Cardiac fibroblast (primary cell): ENCODE data around the gene CCKAR.
A peak's percentile ranks its signal among the peaks of the same experiment; 100 is the strongest.

Experiments used
- DNase-seq, 2 donors: peaks; one replicate each; pipeline versions ENCODE4 v3.0.0 to v3.0.0-alpha.2; 2010; ENCODE audit warnings: low read depth in 2 of 2
- H3K4me3 ChIP-seq, 2 donors: replicated peaks in 1 of 2; 1 replicate in 1 of 2; 2 replicates in 1 of 2; pipeline ENCODE4 v1.5.1; 2011; ENCODE audit warnings: low read depth in 2 of 2, low read length in 2 of 2, mild to moderate bottlenecking in 2 of 2, moderate library complexity in 1 of 2
- TF ChIP-seq, protein P1 (sequence below): IDR thresholded peaks from one replicate; pipeline ENCODE4 v1.5.1; 2011; ENCODE audit warnings: low read depth, mild to moderate bottlenecking, low read length, inconsistent platforms

CCKAR gene

DNA sequence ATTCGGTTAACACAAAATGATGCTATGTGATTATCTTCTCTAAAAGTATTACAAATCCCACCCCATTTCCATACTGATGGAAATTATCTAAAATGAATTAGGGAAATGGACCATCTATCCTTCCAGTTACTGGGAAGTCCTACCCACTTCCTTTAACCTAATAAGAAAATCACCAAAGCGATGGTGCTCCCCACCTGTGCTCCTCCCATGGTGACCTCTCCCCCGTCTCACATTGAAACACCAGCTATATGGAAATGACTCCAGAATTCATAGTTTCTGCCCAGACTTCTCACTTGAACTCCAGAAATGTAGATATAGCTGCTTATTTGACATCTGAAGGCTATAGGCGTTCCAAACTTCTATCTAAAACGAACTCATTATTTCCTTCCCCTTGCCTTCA, 48.5 kb downstream of the CCKAR start:
- no peak for DNase-seq
- H3K4me3 ChIP-seq, result no peak overlapping the region
- TF ChIP-seq, protein P1, sequence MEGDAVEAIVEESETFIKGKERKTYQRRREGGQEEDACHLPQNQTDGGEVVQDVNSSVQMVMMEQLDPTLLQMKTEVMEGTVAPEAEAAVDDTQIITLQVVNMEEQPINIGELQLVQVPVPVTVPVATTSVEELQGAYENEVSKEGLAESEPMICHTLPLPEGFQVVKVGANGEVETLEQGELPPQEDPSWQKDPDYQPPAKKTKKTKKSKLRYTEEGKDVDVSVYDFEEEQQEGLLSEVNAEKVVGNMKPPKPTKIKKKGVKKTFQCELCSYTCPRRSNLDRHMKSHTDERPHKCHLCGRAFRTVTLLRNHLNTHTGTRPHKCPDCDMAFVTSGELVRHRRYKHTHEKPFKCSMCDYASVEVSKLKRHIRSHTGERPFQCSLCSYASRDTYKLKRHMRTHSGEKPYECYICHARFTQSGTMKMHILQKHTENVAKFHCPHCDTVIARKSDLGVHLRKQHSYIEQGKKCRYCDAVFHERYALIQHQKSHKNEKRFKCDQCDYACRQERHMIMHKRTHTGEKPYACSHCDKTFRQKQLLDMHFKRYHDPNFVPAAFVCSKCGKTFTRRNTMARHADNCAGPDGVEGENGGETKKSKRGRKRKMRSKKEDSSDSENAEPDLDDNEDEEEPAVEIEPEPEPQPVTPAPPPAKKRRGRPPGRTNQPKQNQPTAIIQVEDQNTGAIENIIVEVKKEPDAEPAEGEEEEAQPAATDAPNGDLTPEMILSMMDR, result no peak

DNA sequence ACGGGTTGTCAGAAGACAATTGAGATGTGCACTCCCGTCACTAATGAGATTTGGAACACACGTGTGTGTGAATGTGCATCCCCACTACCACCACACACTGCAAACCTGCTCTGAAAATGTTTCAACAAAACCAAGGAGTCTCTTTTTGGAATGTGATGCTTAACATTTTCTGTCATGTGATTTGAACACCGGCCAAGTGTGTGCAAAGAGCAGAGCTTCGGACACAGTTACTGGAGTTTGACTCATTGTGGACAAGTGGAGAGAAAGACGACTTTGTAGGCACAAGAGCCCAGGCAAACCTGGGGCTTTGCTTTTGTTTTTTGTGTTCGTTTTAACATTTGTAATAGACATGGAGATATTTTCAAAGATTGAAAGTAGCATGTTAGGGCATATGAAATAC, 49.2 kb downstream of the CCKAR start:
- peak; percentile 57 to 67 for DNase-seq
- H3K4me3 ChIP-seq, result no peak overlapping the region
- TF ChIP-seq, protein P1, result no peak

DNA sequence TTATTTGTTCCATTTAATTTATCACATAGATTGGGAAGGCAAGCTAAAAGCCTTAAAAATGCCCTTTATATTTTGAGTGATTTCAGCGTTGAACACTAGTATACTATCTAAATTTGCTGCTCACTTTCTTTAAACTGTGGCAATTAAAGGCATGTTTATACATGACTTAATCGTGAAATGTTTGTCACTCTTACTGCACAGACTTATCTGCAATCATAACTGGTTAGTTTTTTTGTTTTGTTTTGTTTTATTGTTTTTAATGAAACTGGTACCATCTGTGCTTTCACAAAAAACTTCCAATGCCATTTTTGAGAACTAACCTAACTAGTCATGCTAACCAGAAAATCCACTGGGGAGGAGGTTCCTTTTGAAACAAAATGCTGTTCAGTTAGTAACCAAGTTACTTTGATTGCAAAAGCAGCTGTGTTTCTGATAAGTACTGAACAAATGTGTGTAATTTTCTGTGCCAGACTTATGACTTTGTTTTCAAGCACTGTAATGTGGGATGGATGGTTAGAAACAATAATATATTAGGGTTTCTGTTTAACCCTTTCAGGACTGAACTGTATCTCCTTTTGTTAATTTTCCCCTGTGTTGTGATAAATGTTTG, 56.1 kb downstream of the CCKAR start:
- H3K4me3 ChIP-seq, result no peak overlapping the region
- peak; percentile 61 to 70 for DNase-seq
- TF ChIP-seq, protein P1, result no peak

DNA sequence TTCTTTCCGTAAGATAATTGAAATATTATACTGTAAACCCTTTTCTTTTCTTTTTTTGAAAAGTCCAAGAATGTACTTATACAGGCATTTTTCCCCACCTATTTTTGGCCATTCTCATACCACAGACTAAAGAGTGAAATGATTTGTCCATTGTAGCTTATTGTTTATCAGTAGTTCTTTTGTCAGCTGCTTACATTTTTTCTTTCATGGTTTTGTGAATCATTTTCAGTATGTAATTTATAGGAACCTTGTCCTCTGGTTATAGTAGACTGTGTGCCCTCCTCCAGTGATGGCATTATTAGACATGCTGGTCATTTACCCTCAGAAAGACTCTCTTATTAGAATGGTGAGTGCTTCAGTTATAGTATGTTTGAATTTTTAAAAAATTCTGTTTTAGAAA, 56.7 kb downstream of the CCKAR start:
- DNase-seq, result peak in 1 of 2 donors; percentile 22
- TF ChIP-seq, protein P1, result no peak
- no peak overlapping the region for H3K4me3 ChIP-seq

DNA sequence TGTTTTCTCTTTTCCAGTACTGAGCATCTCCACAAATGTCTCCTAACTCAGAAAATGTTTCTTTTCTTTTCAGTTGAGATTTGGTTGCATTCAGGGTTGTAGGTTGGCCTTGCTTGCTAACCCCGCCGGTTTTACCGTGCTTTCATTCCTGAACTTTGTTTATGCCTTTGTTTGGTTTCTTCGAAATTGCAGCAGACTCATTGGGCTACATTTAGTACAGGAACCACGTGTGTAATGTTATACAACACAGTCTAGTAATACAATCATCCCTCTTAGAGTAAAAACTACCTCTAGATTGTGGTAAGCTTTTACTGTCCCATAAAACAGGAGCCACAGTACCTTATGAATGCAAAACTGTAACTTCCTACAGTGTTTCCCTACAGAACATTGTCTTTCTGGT, 57.9 kb downstream of the CCKAR start:
- H3K4me3 ChIP-seq, result no peak overlapping the region
- TF ChIP-seq, protein P1, result no peak
- DNase-seq, result no peak

DNA sequence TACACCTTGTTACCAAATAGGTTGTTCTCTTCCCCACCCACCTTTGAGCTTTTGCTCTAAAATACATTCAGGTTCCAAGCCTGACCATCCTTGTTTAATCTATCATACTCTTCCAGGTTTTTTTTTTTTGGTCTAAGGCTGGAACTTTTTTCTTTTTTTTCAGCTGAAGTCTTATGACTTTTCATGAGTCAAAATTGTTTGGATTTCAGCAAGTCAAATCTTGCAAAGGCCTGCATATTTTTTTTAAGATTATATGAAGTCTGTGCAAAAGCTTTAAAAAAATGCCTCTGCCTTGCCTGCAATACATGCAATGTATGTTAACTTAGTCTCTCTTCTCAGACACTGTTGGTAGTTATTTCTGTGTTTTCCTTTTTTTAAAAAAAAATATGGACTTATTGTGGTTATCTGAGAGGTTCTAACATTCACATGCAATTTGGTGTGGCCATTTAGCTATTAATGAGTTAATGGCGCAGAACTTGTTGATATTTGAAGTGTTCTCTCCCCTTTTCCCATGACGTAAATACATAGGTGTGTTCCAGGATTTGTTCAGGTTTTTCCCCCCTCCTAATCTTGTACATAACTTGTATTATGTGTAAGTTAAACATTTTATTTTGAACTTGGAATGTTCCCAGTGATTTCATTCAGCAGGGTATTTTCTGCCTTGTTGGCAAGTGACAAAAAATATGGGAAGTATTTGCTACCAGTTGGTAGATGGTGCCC, 58.7 kb downstream of the CCKAR start:
- TF ChIP-seq, protein P1, result no peak
- H3K4me3 ChIP-seq, result no peak overlapping the region
- DNase-seq, result no peak
